ENCODE measurements around the gene TLR10. TPM values are rescaled to one million over a fixed set of nuclear protein-coding genes. Genes with fewer than 3 reads are reported as not detected.

The TLR10 gene
- total RNA-seq, 2 donors from 2014 or later: not detected

DNA sequence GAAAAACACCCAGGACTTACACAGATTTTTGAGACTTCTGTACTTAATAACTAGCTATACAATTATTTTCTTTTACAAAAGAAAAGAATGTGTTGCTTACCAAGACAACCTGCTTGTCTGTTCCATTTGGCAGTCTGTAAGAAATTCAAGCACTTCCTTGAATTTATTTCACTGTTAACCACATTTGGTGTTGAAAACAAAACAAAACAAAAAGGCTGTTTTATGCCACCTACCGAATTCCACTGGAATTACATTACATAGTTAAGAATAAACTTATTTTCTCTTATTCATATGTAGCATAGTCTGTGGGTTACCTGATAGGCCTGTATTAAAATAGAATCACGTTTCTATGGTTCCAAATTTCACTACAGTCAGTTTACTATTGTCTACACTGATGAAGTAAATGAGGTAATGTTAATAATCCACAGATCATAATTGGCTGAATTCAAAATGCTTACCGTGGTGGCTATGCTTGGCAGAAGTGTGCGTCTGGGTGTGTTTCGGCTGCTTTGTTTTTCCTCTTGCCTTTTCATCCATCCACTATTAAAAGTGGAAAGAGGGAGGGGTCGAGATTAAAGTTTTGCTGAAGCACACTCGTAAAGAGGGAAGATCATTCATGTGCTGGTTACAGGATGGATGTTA, 22.0 kb upstream of the TLR10 start, which contains the start of gene TLR1:
Gene TLR1 (minus strand): TSS at position 138 of the 642 bp plus-strand sequence. CDS start 5,960 bp downstream, outside the sequence.
- Mint-ChIP-seq H3K4me3 (no peak within 1 kb of the TSS), H3K4me1 (no peaks in the 10 kb centered on the region), H3K27ac (no peak within 1 kb of the TSS), H3K36me3 (ENCODE audit: low read depth) (no peaks in the 10 kb centered on the region), H3K9me3 (peaks cover 33% of the 10 kb centered on the region), H3K27me3 (ENCODE audit: insufficient read depth) (no peaks in the 10 kb centered on the region)
- Histone ChIP-seq H3K27ac (ENCODE audit: low read depth, low read length) (no peak within 1 kb of the TSS), H3K4me3 (ENCODE audit: low read length) (no peak within 1 kb of the TSS), H3K9me3 (ENCODE audit: control insufficient read depth, low read length) (no peaks in the 10 kb centered on the region), H3K9ac (ENCODE audit: extremely low read depth, low read length, poor library complexity, severe bottlenecking) (no peak within 1 kb of the TSS), H3K36me3 (ENCODE audit: control insufficient read depth, insufficient read depth, low read length) (no peaks in the 10 kb centered on the region), H3K27me3 (ENCODE audit: control insufficient read depth, insufficient read depth, low read length, poor library complexity, severe bottlenecking) (no peaks in the 10 kb centered on the region), H3K4me1 (ENCODE audit: control insufficient read depth, insufficient read depth, low read length) (no peaks in the 10 kb centered on the region)
- TF ChIP-seq, protein P1, sequence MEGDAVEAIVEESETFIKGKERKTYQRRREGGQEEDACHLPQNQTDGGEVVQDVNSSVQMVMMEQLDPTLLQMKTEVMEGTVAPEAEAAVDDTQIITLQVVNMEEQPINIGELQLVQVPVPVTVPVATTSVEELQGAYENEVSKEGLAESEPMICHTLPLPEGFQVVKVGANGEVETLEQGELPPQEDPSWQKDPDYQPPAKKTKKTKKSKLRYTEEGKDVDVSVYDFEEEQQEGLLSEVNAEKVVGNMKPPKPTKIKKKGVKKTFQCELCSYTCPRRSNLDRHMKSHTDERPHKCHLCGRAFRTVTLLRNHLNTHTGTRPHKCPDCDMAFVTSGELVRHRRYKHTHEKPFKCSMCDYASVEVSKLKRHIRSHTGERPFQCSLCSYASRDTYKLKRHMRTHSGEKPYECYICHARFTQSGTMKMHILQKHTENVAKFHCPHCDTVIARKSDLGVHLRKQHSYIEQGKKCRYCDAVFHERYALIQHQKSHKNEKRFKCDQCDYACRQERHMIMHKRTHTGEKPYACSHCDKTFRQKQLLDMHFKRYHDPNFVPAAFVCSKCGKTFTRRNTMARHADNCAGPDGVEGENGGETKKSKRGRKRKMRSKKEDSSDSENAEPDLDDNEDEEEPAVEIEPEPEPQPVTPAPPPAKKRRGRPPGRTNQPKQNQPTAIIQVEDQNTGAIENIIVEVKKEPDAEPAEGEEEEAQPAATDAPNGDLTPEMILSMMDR (conservative IDR thresholded peaks at IDR 0.05): peak; percentile 57
- DNase-seq: no peak
- WGBS, 2 experiments (ENCODE audit: insufficient coverage in 1 of 2, insufficient read length in 1 of 2): 63% methylated on average over 7 of the region's 7 CpGs; no CpG with 5 or more reads in 1 of the 2 experiments

DNA sequence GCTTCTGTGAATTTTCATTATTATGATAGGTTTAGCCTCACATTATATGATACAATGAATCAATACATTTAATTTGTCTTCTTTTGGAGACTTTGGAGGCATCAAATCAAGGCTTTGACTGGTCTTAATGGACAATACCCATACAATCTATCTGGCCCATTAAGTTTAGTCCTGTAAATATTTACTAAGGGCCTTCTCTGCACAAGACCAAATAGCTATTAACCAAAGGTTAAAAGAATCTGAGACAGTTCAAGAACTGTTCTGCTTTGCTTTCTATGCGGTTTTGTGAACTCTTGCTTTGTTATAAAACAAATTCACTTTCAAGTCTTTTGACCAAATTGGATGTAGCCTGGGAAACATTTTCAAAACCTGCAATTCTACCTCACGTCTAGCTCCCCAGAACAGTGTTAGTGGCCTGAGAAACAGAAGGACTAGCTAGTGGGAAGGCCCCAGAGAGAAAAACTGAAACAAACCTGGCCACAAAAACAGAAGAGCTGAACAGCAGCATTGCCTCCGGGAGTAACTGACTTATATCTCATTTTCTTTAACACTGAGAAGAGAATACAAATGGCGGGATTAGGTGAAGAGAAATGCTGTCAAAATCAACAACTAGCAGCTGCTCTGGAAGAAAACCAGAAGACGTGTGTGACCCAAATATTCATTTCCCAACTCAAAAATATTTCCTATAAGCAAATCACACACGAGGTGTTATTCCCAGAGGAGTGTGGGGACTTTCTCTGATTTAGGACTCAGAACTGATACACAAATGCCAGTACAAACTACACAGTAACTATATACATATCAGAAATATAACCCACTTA, 21.3 kb upstream of the TLR10 start:
- WGBS, 2 experiments (ENCODE audit: insufficient coverage in 1 of 2, insufficient read length in 1 of 2): 81 to 88% methylated on average over 3 to 6 of the region's 6 CpGs
- H3K36me3 Mint-ChIP-seq (ENCODE audit: low read depth): no peaks in the 10 kb centered on the region
- no peak for DNase-seq
- Histone ChIP-seq H3K36me3 (ENCODE audit: control insufficient read depth, insufficient read depth, low read length) (no peaks in the 10 kb centered on the region), H3K9ac (ENCODE audit: extremely low read depth, low read length, poor library complexity, severe bottlenecking) (no peak overlapping the region), H3K4me1 (ENCODE audit: control insufficient read depth, insufficient read depth, low read length) (no peaks in the 10 kb centered on the region), H3K9me3 (ENCODE audit: control insufficient read depth, low read length) (no peaks in the 10 kb centered on the region), H3K27me3 (ENCODE audit: control insufficient read depth, insufficient read depth, low read length, poor library complexity, severe bottlenecking) (no peaks in the 10 kb centered on the region), H3K4me3 (ENCODE audit: low read length) (no peak overlapping the region), H3K27ac (ENCODE audit: low read depth, low read length) (no peak overlapping the region)
- TF ChIP-seq, protein P1 (conservative IDR thresholded peaks at IDR 0.05): no peak
- H3K27ac Mint-ChIP-seq: no peak overlapping the region
- H3K9me3 Mint-ChIP-seq: peaks cover 33% of the 10 kb centered on the region
- H3K27me3 Mint-ChIP-seq (ENCODE audit: insufficient read depth): no peaks in the 10 kb centered on the region
- H3K4me3 Mint-ChIP-seq: no peak overlapping the region
- H3K4me1 Mint-ChIP-seq: no peaks in the 10 kb centered on the region

DNA sequence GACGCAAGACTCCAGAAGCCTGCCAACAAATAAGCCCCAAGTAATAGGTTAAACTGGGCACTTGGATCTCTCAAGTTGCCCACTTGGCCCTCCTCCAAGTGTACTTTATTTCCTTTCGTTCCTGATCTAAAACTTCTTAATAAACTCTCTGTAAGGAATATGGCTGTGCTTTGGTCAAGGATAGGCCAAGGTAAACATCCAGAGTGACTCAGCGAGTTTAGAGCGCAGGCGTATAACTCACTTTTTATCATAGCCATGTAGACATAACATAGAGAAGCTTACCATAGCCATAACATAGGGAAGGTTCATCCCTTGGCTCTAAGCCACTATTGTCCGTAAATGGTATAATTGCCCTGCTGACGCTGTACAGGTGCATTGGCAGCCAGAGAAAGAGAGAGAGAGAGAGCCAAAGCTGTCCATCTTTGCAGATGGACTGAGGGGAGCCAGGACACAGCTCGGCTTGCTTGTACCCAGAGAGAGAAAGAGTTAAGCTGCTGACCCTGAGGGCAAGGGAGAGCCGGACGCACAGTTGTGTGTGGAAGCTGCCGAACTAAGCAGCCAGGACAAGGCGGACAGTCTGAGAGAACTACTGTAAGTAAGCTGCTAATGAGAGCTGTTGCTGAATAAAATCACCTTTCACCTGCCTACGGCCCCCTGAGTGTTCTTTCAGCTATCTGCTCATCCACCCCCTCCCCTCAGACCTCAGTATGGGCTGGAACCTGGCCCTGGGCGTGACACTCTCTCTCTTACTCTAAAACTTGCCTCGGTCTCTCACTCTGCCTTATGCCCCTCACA, 20.0 kb upstream of the TLR10 start:
- TF ChIP-seq, protein P1 (conservative IDR thresholded peaks at IDR 0.05): no peak
- Histone ChIP-seq H3K27ac (ENCODE audit: low read depth, low read length) (no peak overlapping the region), H3K4me1 (ENCODE audit: control insufficient read depth, insufficient read depth, low read length) (no peaks in the 10 kb centered on the region), H3K9ac (ENCODE audit: extremely low read depth, low read length, poor library complexity, severe bottlenecking) (no peak overlapping the region), H3K4me3 (ENCODE audit: low read length) (no peak overlapping the region), H3K9me3 (ENCODE audit: control insufficient read depth, low read length) (no peaks in the 10 kb centered on the region), H3K36me3 (ENCODE audit: control insufficient read depth, insufficient read depth, low read length) (no peaks in the 10 kb centered on the region), H3K27me3 (ENCODE audit: control insufficient read depth, insufficient read depth, low read length, poor library complexity, severe bottlenecking) (no peaks in the 10 kb centered on the region)
- Mint-ChIP-seq H3K27ac (no peak overlapping the region), H3K4me1 (no peaks in the 10 kb centered on the region), H3K27me3 (ENCODE audit: insufficient read depth) (no peaks in the 10 kb centered on the region), H3K9me3 (peaks cover 29% of the 10 kb centered on the region), H3K4me3 (no peak overlapping the region), H3K36me3 (ENCODE audit: low read depth) (no peaks in the 10 kb centered on the region)
- no peak for DNase-seq
- 91 to 99% methylated on average over 13 to 15 of the region's 15 CpGs for WGBS, 2 experiments (ENCODE audit: insufficient coverage in 1 of 2, insufficient read length in 1 of 2)
